ENCODE results near the gene KLK14.

DNA sequence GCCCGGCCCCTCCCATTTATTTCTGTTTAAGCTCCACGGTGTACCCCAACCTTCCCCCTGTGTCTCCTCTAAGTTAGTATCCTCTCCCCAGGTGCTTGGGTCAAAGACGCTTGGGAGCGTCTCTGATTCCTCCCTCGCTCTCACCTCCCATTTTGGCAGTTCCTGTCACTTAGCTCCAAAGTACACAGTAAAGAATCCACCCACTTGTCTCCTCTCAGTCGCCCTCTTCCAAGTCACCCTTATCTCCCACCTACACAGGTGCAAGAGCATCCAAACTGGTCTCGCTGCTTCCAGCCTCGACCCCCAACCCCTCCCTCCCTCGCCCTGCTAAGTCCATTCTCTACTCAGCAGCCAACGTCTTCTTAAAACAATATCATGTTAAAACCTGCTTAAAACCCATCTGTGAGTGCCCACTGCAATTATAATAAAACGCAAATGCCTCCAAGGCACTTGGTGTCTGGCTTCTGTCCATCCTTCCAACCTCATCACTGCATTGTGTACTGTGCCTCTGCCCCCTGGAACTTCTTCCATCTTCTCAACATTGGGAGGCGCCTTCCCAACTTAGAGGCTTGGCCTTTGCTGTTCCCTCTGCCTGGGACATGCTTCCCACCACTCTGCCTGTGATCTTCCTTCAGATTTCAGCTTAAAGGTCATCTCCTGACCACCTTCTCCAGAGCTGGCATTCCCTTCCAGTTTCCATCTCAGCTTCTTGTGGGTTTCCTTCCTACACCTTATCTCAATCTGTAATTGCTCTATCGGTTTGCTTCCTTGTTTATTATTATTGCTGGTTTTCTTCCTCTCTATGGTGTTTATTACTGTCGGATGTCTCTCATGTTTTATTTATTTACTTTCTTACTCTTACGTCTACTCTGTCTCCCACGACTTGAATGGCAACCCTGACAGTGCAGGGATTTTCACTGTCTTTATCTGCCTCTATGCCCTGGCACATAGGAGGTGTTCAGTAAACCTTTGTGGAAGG lies 9.5 kb upstream of the KLK14 start:
- TF ChIP-seq, protein P1, sequence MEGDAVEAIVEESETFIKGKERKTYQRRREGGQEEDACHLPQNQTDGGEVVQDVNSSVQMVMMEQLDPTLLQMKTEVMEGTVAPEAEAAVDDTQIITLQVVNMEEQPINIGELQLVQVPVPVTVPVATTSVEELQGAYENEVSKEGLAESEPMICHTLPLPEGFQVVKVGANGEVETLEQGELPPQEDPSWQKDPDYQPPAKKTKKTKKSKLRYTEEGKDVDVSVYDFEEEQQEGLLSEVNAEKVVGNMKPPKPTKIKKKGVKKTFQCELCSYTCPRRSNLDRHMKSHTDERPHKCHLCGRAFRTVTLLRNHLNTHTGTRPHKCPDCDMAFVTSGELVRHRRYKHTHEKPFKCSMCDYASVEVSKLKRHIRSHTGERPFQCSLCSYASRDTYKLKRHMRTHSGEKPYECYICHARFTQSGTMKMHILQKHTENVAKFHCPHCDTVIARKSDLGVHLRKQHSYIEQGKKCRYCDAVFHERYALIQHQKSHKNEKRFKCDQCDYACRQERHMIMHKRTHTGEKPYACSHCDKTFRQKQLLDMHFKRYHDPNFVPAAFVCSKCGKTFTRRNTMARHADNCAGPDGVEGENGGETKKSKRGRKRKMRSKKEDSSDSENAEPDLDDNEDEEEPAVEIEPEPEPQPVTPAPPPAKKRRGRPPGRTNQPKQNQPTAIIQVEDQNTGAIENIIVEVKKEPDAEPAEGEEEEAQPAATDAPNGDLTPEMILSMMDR (IDR thresholded peaks at IDR 0.05; ENCODE audit: insufficient read depth, low read depth, low read length): no peak
- no peak for TF ChIP-seq EZH2 (IDR thresholded peaks at IDR 0.05; ENCODE audit: insufficient read depth, low read length)

Measured in astrocyte (in vitro differentiated cells and primary cell).